OCI-LY3 (cell line): ENCODE results near the gene GMPPA.
A peak's percentile ranks its signal among the peaks of the same experiment; 100 is the strongest.

Experiments used
- H2AFZ ChIP-seq: fragments of 200-600, 300-600 bp; shearing (Covaris generic); 2 replicates; pipeline ENCODE4 v1.6.0; 2014; ENCODE audit warnings: antibody characterized with exemption, low read depth, low read length
- H3K27ac ChIP-seq: fragments of 200-600, 300-600 bp; sonication (generic); 2 replicates; pipeline ENCODE4 v1.5.1; 2014; ENCODE audit warnings: mild to moderate bottlenecking, low read length, moderate library complexity, mixed read lengths
- H3K27me3 ChIP-seq: fragments of 200-600, 300-600 bp; sonication (generic); 2 replicates; pipeline ENCODE4 v1.6.1; 2014; ENCODE audit warnings: low read depth, low read length, mixed read lengths
- H3K36me3 ChIP-seq: fragments of 200-600, 300-600 bp; sonication (generic); replicated peaks from 2 replicates; pipeline ENCODE3; 2014; ENCODE audit warnings: low read depth, low read length, mixed read lengths
- H3K4me1 ChIP-seq: fragments of 300-600, 200-600 bp; sonication (generic); 2 replicates; pipeline ENCODE4 v1.6.1; 2014; ENCODE audit warnings: low read length, mixed read lengths
- H3K4me2 ChIP-seq: fragments of 200-600, 300-600 bp; sonication (generic); 2 replicates; pipeline ENCODE4 v1.6.1; 2014; ENCODE audit warnings: low read length, mixed read lengths
- H3K4me3 ChIP-seq: fragments of 300-600, 200-600 bp; sonication (generic); 2 replicates; pipeline ENCODE4 v1.5.1; 2014; ENCODE audit warnings: antibody characterized with exemption, mild to moderate bottlenecking, low read length, moderate library complexity
- H3K79me2 ChIP-seq: fragments of 300-600, 200-600 bp; shearing (Covaris generic); 2 replicates; pipeline ENCODE4 v1.6.1; 2014; ENCODE audit warnings: mild to moderate bottlenecking, low read length, mixed read lengths
- H3K9ac ChIP-seq: fragments of 300-600, 200-600 bp; shearing (Covaris generic); 2 replicates; pipeline ENCODE4 v1.6.0; 2014; ENCODE audit warnings: mild to moderate bottlenecking, low read length, moderate library complexity
- H3K9me3 ChIP-seq: fragments of 200-600, 300-600 bp; shearing (Covaris generic); 2 replicates; pipeline ENCODE4 v1.6.1; 2014; ENCODE audit warnings: low read length, mixed read lengths; ENCODE audit not compliant: insufficient read depth
- H4K20me1 ChIP-seq: fragments of 200-600, 300-600 bp; sonication (generic); 2 replicates; pipeline ENCODE4 v1.6.1; 2016; ENCODE audit warnings: low read length, mixed read lengths; ENCODE audit not compliant: insufficient read depth
- EZH2phosphoT487 ChIP-seq: fragments of 200-600 bp; shearing (Covaris generic); IDR thresholded peaks from 2 replicates; pipeline ENCODE4 v1.6.1; 2018; ENCODE audit warnings: antibody characterized with exemption, mixed run types, low read depth
- TF ChIP-seq, protein P1 (sequence below): fragments of 200-600, 300-600 bp; sonication (generic); IDR thresholded peaks from 2 replicates; pipeline ENCODE4 v1.5.1; 2014; ENCODE audit warnings: antibody characterized with exemption, low read length, low read depth

GMPPA gene

DNA sequence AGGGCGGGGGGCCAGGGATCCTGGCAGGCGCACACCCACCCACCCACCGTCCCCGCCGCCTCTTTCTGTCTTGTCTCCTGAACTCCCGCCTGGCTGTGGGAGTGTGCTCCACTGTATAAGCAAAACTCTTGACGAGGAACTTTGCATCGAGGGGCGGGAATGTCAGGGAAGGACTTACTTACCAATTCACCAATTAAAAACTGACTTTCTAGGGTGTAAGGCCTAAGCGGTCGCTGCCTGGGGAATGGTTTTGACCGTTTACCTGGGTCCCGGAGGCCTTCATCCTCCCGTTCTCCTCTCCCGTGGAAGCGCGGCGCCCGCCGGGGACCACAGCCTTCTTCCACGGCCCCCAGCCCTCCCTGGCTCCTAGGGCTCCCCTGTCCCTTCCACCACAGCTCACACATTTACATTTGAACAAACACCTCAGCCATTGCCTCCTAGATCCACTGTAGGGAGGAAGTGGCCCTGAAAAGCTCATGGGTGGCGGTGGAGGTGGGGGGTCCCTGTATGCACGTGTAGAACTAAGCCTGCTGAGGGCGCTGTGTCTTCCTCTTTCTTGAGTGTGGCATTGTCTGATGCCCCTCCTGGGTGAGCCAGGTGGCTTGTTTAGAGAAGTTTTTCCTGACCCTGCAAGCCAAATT lies 24.5 kb downstream of the GMPPA start:
- TF ChIP-seq, protein P1, sequence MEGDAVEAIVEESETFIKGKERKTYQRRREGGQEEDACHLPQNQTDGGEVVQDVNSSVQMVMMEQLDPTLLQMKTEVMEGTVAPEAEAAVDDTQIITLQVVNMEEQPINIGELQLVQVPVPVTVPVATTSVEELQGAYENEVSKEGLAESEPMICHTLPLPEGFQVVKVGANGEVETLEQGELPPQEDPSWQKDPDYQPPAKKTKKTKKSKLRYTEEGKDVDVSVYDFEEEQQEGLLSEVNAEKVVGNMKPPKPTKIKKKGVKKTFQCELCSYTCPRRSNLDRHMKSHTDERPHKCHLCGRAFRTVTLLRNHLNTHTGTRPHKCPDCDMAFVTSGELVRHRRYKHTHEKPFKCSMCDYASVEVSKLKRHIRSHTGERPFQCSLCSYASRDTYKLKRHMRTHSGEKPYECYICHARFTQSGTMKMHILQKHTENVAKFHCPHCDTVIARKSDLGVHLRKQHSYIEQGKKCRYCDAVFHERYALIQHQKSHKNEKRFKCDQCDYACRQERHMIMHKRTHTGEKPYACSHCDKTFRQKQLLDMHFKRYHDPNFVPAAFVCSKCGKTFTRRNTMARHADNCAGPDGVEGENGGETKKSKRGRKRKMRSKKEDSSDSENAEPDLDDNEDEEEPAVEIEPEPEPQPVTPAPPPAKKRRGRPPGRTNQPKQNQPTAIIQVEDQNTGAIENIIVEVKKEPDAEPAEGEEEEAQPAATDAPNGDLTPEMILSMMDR: 0 out of 2 replicates have a peak, but pooled peaks have one; percentile 3
- no peak for TF ChIP-seq EZH2phosphoT487
- Histone ChIP-seq H3K4me2 (no peak overlapping the region), H3K36me3 (no peaks in the 10 kb centered on the region), H3K9me3 (no peaks in the 10 kb centered on the region), H2AFZ (no peak overlapping the region), H3K27ac (no peak overlapping the region), H4K20me1 (no peaks in the 10 kb centered on the region), H3K9ac (no peak overlapping the region), H3K79me2 (no peaks in the 10 kb centered on the region), H3K27me3 (peaks cover 26% of the 10 kb centered on the region), H3K4me1 (no peaks in the 10 kb centered on the region), H3K4me3 (no peak overlapping the region)

DNA sequence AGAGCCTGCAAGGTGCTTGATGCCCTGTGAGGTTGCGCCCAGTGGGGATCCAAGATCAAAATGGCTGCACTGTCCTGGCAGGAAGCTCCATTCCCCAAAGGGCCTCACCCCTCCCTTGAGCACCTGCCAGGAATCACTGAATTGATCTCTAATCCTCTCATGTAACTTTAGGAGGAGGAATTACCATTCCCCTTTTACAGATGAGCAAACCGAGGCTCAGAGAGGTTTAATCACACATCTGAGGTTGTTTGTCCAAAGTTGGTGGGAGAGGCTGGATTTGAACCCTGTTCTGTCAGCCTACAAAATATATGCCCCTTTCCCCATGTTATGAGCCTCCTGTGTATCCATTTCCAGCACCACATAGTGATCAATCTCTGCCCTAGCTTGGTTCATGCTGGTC lies 26.1 kb downstream of the GMPPA start:
- H4K20me1 ChIP-seq: no peaks in the 10 kb centered on the region
- no peaks in the 10 kb centered on the region for H3K79me2 ChIP-seq
- no peak overlapping the region for H3K4me3 ChIP-seq
- TF ChIP-seq, protein P1: no peak
- peaks cover 33% of the 10 kb centered on the region for H3K27me3 ChIP-seq
- no peaks in the 10 kb centered on the region for H3K36me3 ChIP-seq
- no peak overlapping the region for H3K4me2 ChIP-seq
- H3K9me3 ChIP-seq: no peaks in the 10 kb centered on the region
- H3K9ac ChIP-seq: no peak overlapping the region
- no peak overlapping the region for H2AFZ ChIP-seq
- H3K27ac ChIP-seq: no peak overlapping the region
- H3K4me1 ChIP-seq: no peaks in the 10 kb centered on the region

DNA sequence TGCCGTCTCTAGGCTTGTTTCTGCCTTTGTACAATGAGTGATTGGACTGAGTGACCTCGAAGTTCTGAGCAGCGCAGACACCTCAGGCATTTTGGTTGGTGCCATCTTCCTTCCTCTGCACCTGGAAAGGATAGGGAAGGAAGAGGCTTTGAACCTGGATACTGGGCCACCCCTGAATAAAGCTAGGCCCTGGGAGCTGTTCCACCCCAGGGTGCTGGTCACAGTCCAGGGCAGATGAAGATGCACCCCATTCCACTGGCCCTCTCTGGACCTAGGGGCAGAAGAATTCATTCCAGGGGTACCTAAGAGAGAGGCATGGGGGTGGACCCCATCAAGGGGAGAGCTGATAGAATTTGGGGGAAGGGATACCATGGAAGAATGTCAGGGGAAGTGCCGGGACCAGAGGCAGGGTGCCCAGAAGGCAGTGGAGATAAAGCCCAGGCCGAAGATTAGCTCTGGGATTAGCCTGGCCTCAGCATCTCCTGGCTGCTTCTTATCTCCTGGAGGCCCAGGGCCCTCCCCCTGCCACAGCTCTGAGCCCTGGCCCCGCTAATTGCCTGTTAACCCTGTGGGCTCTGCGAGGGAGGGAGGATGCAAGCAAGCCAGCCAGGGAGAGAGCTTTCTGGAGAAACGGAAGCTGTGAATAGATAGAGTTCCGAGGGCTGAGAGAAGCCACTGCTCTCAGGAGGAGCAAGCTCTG lies 27.0 kb downstream of the GMPPA start:
- no peak overlapping the region for H2AFZ ChIP-seq
- no peak overlapping the region for H3K4me3 ChIP-seq
- H3K9me3 ChIP-seq: no peaks in the 10 kb centered on the region
- no peaks in the 10 kb centered on the region for H3K79me2 ChIP-seq
- TF ChIP-seq EZH2phosphoT487: no peak
- TF ChIP-seq, protein P1: no peak
- H4K20me1 ChIP-seq: no peaks in the 10 kb centered on the region
- H3K4me2 ChIP-seq: no peak overlapping the region
- peaks cover 30% of the 10 kb centered on the region for H3K27me3 ChIP-seq
- H3K9ac ChIP-seq: no peak overlapping the region
- H3K27ac ChIP-seq: no peak overlapping the region
- H3K4me1 ChIP-seq: no peaks in the 10 kb centered on the region
- H3K36me3 ChIP-seq: no peaks in the 10 kb centered on the region

DNA sequence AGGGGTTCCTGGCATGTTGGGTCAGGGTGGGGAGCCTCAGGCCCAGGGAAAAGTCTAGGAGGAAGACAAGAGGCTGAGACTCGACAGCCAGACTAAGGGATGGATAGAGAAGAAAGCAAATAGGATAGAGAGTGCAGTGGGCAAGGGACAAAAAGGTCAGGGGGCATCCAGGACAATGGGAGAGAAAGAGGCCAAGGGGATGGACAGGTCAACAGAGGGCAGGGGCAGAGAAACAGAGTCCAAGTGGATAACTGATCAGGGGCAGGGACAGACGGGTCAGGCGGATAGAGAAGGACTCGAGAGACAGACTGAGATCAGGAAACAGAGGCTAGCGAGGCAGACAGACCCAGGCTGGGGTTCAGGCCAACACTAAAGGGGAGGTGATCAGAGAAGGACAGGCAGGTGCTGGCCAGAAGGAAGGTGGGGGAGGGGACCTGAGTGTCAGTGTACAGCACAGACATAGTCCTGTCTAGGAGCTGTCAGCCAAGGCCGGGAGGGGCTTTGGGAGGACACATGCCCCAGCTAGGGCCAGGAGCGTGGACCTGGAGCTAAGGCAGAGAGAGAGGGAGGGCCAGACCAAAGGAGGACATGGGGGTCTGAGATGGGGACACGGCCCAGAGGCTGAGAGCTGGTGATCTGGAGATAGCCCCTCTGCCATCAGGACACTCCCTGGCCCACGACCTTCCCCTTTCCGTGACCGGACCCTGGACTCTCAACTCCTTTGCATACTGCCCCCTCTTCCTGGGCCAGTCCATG lies 27.8 kb downstream of the GMPPA start:
- Histone ChIP-seq H3K27me3 (peaks cover 30% of the 10 kb centered on the region), H3K27ac (no peak overlapping the region), H4K20me1 (no peaks in the 10 kb centered on the region), H2AFZ (no peak overlapping the region), H3K9me3 (no peaks in the 10 kb centered on the region), H3K4me1 (no peaks in the 10 kb centered on the region), H3K9ac (no peak overlapping the region), H3K4me2 (no peak overlapping the region), H3K4me3 (no peak overlapping the region), H3K79me2 (no peaks in the 10 kb centered on the region), H3K36me3 (no peaks in the 10 kb centered on the region)
- TF ChIP-seq, protein P1: no peak
- no peak for TF ChIP-seq EZH2phosphoT487
